ENCODE results near the gene HEATR3.

DNA sequence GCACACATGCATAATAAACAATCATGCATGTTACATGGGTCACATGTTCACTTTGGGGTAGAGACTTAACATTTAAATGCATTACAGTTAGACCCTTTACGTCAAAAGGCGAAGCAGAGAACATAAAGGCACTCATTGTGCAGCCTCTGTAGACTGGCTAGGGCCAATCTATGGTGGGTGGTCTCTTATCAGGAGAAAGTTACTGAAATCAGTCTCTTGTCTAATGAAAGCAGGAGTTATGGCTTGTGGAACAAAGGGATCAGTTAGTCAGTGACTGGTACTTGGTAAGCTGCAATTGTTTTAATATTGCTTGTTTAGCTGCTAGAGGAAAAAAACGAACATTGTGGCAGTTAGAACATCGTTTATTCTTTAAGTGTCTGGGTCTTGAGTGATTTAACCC, 42.1 kb upstream of the HEATR3 start:
- TF ChIP-seq, protein P1, sequence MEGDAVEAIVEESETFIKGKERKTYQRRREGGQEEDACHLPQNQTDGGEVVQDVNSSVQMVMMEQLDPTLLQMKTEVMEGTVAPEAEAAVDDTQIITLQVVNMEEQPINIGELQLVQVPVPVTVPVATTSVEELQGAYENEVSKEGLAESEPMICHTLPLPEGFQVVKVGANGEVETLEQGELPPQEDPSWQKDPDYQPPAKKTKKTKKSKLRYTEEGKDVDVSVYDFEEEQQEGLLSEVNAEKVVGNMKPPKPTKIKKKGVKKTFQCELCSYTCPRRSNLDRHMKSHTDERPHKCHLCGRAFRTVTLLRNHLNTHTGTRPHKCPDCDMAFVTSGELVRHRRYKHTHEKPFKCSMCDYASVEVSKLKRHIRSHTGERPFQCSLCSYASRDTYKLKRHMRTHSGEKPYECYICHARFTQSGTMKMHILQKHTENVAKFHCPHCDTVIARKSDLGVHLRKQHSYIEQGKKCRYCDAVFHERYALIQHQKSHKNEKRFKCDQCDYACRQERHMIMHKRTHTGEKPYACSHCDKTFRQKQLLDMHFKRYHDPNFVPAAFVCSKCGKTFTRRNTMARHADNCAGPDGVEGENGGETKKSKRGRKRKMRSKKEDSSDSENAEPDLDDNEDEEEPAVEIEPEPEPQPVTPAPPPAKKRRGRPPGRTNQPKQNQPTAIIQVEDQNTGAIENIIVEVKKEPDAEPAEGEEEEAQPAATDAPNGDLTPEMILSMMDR (IDR thresholded peaks at IDR 0.05; ENCODE audit: low read depth, low read length, poor library complexity, severe bottlenecking): no peak
- no peak for TF ChIP-seq EZH2phosphoT487 (IDR thresholded peaks at IDR 0.05; ENCODE audit: borderline replicate concordance, low read length)

All from DOHH2 (cell line).